Cerebellar nuclear complex (tissue), 1 donor: Measurements from ENCODE around the gene ACTN4.

ENCODE experiments used
- DNase-seq, 2 experiments: peaks; one replicate each; lab custom pipeline; 2025; lab: John Stamatoyannopoulos, UW

Gene ACTN4

GRCh38 chr19:38661136-38661535, 13.7 kb downstream of the ACTN4 start:
- DNase-seq: no peak

GRCh38 chr19:38661996-38662395, 14.5 kb downstream of the ACTN4 start:
- DNase-seq: no peak

GRCh38 chr19:38662537-38663155, 15.2 kb downstream of the ACTN4 start:
- no peak for DNase-seq

- DNase-seq: no peak
Measured at GRCh38 chr19:38663156-38663651, 15.8 kb downstream of the ACTN4 start.

- DNase-seq: no peak
Measured at GRCh38 chr19:38663957-38664502, 16.6 kb downstream of the ACTN4 start.

- no peak for DNase-seq
Measured at GRCh38 chr19:38664503-38665211, 17.2 kb downstream of the ACTN4 start.

- no peak for DNase-seq
Measured at GRCh38 chr19:38665219-38665931, 17.9 kb downstream of the ACTN4 start.

GRCh38 chr19:38665950-38666662, 18.7 kb downstream of the ACTN4 start:
- DNase-seq: peak in 1 of 2 experiments; percentile 3

- DNase-seq: no peak
Measured at GRCh38 chr19:38666663-38667511, 19.4 kb downstream of the ACTN4 start.

GRCh38 chr19:38667661-38668171, 20.3 kb downstream of the ACTN4 start:
- no peak for DNase-seq

- DNase-seq: no peak
Measured at GRCh38 chr19:38669552-38669951, 22.1 kb downstream of the ACTN4 start.

GRCh38 chr19:38670921-38671398, 23.5 kb downstream of the ACTN4 start:
- no peak for DNase-seq

- DNase-seq: no peak
Measured at GRCh38 chr19:38671654-38672053, 24.2 kb downstream of the ACTN4 start.

GRCh38 chr19:38673030-38673429, 25.6 kb downstream of the ACTN4 start:
- no peak for DNase-seq

- no peak for DNase-seq
Measured at GRCh38 chr19:38674388-38675171, 27.1 kb downstream of the ACTN4 start.

GRCh38 chr19:38675611-38676010, 28.2 kb downstream of the ACTN4 start:
- DNase-seq: no peak

GRCh38 chr19:38676023-38676877, 28.8 kb downstream of the ACTN4 start:
- DNase-seq: no peak

- no peak for DNase-seq
Measured at GRCh38 chr19:38676878-38677646, 29.6 kb downstream of the ACTN4 start.
